Measurements from ENCODE around the gene DCST2. TPM values are rescaled to one million over a fixed set of nuclear protein-coding genes. Genes with fewer than 3 reads are reported as not detected.

DCST2 gene
- total and polyA plus RNA-seq, 2 of the 8 experiments (the other 6 are each of a cell fraction or from before 2014, with no cell fraction given) = 0.43 to 2.1 TPM

GRCh38 chr1:155053531-155054105 is 20.0 kb upstream of the DCST2 start (continued):
- TF ChIP-seq CHD7 (IDR thresholded peaks at IDR 0.05; ENCODE audit: insufficient replicate concordance, low read length) (no peak), RBBP5 (IDR thresholded peaks at IDR 0.05; ENCODE audit: borderline replicate concordance, low read depth, low read length) (no peak), SIRT6 (IDR thresholded peaks at IDR 0.05; ENCODE audit: low read length) (no peak), SIN3A (conservative IDR thresholded peaks at IDR 0.05 in 1 of 2, IDR thresholded peaks at IDR 0.05 in 1 of 2; ENCODE audit: low read depth in 1 of 2, low read length in 2 of 2) (no peak), CHD2 (IDR thresholded peaks at IDR 0.05; ENCODE audit: low read length) (no peak), SP4 (IDR thresholded peaks at IDR 0.05; ENCODE audit: low read length) (no peak), TBP (IDR thresholded peaks at IDR 0.05; ENCODE audit: low read depth, low read length) (no peak), USF2 (IDR thresholded peaks at IDR 0.05; ENCODE audit: low read length) (no peak), FOSL1 (IDR thresholded peaks at IDR 0.05; ENCODE audit: insufficient read depth, low read depth, low read length) (no peak), ATF3 (IDR thresholded peaks at IDR 0.05; ENCODE audit: insufficient read depth, low read depth, low read length) (no peak)

Data from H1 (cell line).